Activated CD4-positive, CD25-positive, alpha-beta regulatory T cell treated with anti-CD3 and anti-CD28 coated beads, Interleukin-2, amount 50 U/mL, for 24 hours (primary cell): ENCODE measurements around the gene CCDC188.

ENCODE experiments used
- ATAC-seq, 2 donors: fragments of 150-1000 bp; cut with Tn5 transposase; one replicate each; pipeline ENCODE4 v1.10.0; 2021; ENCODE audit warnings: mild to moderate bottlenecking in 1 of 2, moderate library complexity in 1 of 2

CCDC188 gene

DNA sequence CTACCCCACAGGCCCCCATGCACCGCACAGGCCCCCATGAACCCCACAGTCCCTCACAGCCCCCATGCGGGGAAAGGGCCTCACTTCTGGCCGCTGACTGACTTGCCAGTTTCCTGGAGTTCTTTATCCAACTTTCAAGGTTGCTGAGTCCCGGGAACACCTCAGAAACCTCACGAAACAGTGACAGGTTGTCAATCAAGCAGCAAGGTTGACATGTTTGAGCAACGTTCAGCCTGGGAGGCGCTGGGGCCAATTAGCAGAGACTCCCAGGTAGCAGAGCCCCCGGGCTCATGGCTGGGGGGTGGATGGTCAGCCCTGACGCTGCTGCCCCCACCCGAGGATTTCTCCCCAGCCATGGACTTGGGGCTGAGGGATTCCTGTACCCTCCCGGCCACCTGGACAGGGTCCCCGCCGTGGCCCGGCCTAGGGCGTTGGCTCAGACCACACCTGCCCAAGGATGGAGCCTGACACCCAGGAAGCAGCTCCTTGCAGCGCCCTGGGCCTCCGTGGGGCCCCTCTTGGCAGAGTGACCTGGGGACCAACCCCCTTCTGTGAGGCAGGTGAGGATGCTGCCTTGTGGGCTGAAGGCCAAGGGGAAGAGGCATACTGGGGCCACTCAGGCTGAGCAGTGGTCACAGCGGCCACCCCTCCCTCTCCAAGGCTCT is 33.8 kb upstream of the CCDC188 start:
- ATAC-seq = no peak

DNA sequence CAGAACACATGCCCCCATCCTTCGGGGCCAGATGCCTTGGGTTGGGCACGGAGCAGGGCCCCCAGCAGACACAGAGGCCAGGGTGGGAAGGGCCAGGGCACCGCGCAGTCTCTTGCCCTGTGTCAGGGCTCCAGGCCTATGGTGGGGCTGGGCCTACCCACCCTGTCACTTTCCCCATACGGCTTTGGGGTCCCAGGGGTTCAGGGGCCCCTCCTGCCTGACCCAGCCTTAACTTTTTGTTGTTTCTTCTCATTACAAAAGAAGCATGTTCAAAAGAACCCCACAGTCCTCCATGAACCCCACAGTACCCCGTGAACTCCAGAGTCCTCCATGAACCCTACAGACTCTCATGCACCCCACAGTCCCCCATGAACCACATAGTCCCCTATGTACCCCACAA is 33.0 kb upstream of the CCDC188 start:
- ATAC-seq = no peak

DNA sequence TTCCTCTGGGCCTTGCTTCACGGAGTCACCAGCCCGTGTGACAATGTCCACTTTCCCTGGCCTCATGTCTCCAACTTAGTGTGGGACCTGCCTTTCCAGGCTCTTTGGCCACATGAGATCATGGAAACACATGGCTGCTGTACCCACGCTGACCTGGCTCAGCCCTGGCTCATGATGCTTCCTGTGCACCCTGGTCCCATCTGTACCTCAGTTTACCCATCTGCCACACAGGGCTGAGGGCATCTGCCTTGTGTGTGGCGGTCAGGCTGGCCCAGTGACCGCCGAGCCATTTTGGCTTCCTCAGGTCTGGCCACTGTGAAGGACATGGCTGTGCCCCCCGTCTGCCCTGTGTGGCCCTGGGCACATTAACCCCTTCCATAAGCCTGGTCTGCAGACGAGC is 32.2 kb upstream of the CCDC188 start:
- ATAC-seq = no peak

DNA sequence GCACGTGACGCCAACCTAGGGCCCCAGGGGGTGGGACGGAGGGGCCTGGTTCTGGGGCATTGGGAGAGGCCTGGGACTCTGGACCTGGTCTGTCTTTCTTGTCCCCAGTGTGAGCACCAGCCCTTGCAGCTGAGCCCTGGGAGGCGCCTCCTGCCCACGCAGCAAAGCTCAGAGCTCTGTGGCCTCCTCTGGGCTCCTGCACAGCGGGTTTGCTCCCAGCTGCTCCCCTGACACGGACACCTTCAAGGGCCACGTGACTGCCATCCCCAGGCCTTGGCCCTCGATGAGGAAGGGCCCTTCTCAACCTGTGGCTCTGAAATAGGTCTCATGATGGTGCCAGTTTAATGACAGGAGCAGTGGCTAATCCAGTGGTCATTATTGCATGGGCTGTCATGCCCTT is 31.5 kb upstream of the CCDC188 start:
- no peak for ATAC-seq

DNA sequence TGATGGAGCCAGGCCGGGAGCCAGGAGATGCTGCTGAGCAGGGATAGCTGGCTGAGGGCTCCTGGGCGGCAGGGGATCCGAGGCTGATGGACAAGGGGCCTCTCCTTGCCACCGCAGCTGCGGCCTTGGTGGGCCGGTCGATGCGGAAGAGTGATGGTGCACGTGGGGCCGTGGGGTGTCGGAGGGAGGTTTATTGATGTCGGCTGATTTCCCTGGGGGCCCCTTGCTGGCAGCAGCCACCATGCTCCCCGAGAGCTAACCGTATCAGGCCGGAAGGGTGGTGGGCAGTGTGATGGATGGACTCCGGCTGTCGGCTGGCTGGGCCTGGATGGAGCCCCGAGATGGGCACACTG is 31.0 kb upstream of the CCDC188 start:
- no peak for ATAC-seq

DNA sequence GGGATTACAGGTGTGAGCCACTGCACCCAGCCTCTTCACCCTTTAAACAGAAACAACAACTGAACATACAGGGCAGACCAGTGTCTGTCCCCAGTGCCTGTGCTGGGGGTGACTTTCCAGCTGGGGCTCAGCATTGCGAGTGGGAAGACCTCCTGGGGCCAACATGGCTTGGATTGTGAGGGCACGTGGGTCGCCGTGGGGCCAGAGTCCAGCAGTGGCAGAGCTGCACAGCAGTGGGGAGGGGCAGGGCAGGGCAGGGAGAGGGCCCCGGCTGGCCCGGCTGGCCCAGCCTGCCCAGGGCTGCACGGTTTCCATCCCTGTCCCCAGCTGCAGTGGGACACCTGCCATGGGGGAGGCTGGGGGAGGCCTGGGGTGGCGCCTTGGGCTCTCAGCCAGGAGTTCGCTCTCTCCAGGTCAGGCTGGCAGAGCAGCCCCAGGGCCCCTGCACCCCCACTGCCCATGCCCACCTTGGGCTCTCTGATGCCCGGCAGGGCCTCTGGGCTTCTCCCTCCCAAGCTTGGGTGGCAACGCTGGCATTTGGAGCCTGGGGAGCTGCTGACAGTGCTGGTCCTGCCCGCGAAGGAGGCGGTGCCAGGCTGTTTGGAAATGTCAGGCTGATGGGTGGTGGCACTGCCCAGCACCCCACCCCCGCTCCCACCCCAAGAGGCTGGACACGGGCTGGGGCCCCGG is 30.5 kb upstream of the CCDC188 start:
- ATAC-seq = no peak

DNA sequence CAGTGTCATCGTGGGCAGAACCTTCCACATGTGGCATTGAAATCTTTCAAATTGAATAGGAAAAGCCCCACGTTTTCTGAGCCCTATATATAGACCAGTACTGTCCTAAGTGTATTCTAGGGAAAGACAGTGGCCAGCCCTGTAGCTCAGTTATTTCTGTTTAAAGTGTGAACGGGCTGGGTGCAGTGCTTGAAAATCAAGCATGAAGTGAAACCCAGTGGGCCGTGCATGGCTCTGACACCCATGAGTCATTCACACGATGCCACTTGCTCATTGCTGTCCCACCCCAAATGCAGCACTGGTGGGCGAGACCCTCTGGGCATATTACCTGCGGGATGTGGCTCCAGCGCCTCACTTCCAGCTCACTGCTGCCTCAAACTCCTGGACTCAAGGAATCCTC is 29.8 kb upstream of the CCDC188 start:
- no peak for ATAC-seq

DNA sequence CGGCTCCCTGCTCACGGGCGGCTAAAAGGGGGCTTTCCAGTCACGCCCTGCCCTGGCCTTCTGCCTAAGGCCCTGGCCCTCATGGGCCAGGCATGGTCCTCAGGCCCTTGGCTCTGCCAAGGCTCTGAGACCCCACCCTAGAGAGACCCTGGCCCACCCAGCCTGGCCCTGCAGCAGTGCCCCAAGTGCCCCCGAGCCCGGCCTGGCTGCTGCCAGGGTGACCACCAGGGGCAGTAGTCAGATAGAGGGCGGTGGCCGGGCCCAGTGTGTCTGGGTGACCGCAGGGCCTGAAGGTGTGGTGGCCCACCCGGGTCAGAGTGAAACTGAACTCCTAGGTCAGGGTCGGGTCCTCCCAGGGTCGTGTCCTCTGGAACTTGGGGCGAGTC is 29.4 kb upstream of the CCDC188 start:
- no peak for ATAC-seq

DNA sequence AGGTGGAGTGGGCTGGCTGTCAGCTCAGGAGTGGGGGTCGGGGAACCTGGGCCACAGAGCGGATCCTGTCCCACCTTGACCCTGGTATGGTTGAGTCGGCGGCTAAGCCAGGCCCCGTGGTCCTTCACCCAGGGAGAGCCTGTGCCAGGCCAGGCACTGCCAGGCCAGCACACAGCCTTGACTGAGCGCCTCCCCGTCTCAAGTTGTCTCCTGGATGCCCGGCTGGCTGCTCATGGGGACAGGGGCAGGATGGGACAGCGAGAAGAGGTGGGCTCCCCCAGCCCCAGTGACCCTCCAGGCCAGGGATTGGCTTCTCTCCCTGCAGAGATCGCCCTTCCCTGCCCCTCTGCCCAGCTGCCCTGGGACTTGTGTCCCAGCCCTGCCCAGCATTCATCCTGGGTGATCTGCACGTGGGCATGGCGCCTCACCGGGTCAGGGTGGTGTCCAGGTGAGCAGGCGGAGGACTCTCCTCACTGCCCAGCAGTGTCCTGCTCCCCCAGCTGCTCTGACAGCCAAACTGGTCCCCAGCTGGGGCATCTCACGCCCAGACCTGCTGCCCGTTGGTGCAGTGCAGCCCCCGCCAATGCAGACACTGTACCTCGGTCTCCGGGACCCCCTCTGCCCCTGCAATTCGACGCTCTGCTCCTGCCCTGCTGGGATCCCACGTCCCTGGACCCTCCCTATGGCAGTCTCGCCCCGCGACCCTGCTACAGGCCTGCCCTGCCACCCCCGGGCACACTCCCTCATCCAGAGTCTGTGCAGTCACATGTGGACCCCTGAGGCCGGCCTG is 28.8 kb upstream of the CCDC188 start:
- ATAC-seq = no peak

DNA sequence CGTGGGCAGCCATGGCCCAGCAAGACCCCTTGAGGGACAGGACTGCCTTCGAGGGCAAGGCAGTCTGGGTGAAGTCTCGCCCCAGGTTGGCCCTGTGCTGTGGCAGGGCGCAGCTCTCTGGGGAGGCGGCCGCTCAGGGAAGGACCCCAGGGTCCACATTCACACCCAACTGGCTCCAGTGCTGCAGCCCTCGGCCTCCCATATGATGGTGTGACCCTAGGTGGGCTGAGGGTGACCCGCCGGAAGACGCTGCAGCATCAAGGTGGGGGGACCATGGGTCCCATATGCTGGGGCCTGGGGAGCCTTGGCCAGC is 28.0 kb upstream of the CCDC188 start:
- no peak for ATAC-seq

DNA sequence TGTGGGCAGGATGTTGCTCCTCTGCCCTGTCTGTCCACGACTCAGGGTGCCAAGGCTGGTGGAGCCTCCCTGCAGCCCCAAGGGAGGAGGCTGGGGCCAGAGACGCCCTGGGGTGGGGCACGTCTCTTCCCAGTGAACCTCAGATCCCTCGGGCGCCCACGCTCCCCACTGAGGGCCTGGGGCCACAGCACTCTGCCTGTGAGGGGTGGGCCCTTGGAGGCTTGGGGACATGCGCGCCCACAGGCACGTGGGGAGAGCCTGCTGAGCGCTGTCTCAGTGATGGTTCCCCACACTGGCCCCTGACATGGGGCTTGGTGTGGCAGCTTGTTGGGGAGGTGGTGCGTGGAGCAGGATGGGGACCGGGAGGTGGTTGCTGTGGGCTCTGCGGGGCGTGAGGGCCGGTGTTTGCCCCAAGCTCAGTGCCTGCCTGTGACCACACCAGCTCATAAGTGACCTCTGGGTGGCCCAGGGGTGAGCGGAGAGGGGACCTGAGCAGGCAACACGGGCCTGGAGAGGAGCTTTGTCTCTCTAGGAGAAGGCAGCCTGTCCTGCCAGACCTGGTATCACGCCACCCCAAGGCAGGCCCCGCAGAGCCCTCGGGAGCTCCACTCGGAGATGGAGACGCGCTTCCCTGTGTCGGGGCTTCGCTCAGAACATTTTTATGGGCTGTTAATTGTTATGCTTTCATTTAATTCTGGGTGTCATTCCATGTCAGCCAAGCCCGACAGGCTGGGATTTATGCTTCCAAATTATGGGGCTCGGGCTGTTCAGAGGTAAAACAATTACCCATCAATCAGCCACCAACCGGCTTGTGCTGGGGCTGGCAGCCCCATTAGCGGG is 27.4 kb upstream of the CCDC188 start:
- no peak for ATAC-seq

DNA sequence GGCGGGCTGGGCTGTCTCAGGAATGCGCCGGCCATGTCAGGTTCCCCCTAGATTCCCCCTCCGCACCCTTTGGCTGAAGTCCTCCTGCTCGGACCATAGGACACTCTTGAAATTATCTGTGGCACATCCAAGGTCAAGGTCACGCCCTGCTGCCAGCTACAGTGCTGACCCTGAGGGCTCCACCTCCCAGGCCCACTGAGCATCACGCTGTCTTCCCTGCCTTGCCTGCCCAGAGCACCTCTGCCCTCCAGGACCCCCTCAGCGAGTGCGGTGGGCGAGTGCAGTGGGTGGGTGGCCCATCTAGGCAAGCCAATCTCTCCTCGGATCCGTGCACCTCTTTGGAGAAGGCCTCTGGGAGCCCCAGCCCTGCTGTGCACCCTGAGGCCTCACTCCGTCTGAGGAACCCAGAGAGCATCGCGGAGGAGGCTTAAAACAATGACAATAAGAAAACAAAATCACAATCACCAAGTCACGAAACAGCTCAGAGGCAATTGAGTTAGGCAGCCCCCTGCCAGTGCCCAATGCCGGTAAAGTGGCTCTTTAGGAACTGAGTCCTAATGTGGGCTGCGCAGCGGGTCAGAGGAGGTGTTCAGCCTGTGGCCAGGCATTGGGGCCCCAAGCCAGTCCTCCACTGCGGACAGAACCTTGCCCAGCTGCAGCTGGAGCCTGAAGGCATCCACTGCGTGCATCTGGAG is 26.5 kb upstream of the CCDC188 start:
- no peak for ATAC-seq

DNA sequence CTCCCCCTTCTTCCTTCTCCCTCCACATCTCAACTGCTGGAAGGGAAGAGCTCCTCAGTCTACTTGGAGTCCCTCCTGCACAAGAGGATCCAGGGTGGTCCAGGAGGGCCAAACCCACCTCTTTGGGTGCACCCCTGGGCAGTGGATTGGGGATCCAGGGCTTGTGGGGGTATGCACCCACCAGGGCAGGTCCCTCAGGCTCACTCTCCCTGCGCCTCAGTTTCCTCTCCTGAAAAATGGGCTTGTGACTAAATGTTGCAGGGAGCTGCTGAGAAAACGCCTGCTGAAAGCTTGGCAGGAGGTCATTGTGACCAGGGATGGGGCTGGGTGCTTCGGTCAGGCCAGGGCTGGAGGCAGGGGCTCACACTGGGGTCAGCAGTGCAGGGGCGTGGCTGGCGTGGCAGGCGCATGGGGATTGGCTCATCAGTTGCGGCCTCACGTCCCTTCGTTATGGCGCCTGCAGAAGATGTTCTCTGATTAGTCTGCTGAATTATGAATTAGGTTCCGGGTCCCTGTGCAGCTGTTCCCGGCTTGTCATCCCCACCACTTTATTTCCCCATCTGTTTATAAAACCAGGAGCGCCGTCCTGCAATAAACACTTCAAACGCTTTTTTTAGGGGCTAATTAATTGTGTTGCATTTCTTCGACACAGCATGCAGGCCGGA is 25.7 kb upstream of the CCDC188 start:
- ATAC-seq = no peak

DNA sequence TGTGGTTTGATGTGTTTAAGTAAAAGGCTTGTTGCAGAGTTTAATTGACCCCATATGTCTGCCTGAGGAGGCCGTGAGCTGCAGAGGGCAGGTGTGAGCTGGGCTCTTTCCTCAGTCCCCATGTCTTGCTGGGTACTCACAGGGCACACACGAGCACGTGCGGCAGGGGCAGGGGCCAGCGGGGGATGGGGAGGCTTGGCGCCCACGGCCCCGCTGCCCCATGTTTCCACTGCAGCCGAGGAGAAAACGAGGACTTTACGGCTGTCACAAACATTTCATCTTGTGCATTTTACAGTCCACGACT is 24.7 kb upstream of the CCDC188 start:
- ATAC-seq = no peak

DNA sequence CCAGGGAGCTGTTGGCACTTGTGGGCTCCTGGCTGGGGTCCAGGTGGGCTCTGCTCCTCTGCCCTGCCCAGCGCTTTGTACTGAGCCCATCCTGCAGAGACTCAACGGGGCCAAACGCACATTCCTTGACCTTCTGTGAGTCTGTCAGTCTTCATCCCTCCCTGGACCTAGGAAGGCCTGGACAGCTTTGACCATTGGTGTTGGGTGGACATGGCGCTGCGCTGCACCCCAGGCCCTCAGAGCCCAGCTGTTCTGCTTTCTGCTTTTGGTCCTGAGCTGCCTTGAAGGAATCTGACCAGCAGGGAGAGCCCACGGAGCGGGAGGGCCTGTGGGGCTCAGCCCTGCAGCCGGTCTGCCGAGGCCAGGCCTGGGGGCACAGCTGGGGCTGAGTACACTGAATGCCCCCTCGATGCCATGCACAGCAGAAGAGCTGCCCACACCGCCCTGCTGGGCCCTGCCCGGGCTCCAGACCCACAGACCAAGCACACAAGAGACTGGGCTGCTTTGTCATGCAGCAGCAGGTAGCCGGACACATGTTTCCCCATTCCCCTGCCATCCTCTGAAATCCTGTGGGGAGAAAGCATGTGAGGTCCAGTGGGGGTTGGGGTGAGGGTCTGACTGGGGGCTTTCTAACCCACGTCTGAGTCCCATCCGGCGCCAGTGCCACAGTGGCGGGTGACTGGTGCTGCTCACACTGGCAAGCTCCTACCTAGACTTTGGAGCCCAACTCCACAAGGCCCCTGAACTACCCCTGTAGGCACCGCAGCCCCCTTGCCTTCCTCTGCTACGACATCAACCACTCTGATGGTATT is 24.1 kb upstream of the CCDC188 start:
- no peak for ATAC-seq

DNA sequence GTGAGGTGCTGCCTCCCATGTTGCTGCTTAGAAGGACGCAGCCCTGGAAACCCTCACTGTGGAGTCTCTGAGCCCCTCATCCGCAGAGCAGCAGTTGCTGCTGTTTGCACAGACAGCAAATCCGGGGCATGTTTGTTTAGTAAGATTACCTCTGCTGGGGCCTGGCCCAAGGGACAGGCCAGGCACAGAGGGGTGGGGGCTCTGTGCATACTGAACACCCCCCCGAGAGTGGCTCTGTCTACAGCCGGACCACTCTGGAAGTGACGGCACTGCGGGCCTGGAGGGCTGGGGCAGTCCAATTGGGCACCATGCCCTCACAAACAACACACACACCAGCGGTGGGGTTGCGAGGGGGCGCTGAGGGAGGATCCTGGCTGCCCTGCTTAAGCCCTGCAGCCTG is 22.9 kb upstream of the CCDC188 start:
- no peak for ATAC-seq

DNA sequence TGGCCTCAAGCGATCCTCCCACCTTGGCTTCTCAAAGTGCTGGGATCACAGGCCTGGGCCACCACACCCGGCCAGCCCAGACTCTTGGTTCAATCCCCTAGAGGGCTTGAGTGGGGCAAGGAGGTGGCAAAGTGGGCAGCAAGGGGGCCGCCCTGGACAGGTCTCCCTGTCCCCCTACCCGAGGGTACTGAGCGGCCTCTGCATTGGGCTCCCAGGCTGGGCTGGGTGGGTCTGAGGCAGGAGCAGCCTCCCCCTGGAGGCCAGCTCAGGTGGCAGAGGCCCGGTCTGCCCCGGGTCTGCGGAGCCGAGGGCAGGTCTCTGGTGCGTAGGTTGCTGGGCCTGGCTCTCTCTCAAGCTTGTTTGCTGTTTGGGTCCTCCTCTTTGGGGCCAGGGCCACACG is 22.4 kb upstream of the CCDC188 start:
- ATAC-seq = no peak

DNA sequence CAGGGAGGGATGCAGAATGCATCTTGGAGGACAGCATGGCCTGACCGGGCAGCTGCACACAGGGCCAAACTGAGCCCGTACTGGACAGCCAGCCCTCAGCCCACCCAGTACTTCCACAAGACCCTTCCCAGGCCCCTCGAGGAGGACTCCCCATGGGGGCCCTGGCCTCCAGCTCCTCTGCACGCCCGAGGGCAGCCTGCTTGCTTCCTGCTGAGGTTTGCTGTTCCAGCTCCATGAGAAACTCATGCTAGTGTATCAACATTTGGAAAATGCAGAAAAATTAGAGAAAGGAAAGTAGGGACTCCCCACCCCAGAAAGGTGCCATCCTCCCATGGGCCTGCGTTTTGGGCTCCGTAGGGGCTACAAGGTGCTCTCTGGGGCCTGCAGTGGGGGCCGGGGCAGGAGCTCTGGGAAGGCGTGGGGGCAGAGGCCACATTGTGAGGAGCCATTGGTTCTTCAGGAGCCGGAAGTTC is 21.3 kb upstream of the CCDC188 start:
- ATAC-seq = no peak

DNA sequence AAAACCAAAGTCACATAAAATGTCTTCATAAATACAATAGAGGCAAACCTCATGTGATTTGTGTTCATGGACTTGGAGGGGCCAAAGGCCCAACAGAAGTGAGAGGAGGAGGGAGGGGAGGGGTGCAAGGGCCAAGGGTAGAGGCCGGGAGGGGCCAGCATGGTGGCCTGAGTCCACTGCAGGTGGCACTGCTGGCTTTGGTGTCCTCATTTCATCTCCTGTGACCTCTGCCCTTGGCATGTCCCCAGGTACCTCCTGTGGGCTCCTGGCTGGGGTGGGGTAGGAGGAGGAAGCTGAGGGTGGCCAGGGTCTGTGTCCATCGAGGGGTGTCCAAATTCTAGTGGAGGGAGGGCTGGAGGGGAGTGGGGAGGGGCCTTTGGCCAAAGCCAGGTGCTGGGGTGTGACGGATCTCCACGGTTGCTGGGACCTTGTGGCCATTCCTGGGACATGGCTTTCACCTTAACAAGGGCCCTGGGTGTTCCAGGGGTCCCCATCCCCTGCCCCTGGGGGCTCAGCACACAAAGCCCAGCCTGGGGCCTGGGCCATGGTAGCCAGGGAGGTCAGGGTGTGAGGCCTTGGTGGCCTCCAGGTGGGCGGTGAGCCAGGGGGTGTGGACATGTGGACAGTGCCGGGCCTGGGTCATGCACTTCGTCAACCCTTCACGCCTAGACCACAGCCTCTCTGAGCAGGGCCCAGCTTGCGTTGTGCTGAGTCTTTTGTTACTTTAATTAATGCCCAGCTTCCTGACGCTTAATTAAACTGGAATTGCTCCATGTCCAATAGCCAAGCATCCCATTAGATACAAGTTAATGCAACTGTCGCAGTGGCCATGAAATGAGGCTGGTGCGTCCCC is 20.7 kb upstream of the CCDC188 start:
- ATAC-seq = no peak

DNA sequence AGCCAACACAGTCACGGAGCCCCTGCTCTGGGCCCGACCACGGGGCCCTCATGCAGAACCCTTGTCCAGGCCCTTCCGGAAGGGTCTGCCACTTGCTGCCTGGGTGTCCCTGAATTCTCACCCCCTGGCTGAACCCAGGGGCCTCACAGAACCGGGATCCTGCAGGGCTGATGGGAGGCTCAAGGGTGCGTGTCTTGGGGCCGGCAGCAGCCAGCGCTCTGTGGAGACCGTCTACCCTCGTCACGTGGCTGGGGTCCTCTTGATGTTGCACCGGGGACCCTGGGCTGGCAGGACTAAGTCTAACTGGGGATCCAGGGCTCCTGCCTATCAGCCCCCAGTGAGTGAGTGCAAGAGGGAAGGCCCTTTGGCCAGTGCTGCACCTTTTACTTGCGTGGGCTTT is 19.3 kb upstream of the CCDC188 start:
- ATAC-seq = no peak
